Mesangial cell (primary cell): ENCODE data around the gene TECTB. TPM values are rescaled to one million over a fixed set of nuclear protein-coding genes. Genes with fewer than 3 reads are reported as not detected.

Source experiments
- total RNA-seq: library from RNA; depleted of rRNA; stranded (reverse); fragments of >200 nt; gene quantifications from 2 replicates; pipeline ENCODE4 v1.2.3, GENCODE V29; 2015

Gene TECTB
- not detected in 2 replicates for total RNA-seq

DNA sequence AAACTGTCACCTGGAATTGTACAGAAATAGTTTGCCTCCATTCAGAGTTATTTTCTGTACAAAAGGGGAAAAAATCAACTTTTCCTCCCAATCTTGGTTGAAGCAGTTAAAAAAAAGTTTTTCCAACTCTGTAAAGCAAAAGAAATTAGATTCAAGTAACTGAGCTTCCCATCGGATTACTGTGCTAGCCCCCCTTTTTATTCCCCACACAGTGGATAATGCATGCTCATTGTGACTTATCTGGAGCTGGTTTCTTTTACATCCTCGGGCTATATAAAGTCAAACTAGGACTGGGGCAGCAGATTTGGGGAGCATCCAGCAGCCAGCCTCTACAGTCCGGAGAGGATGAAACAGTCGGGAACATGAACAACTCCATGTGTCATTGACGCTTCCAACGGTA, at the start of gene TECTB:
Gene TECTB (plus strand): TSS at position 301 of the 400 bp plus-strand sequence. CDS start 335 bp downstream, outside the sequence.

Other genes starting within 250 kb of the TECTB start
- 4.6 and 5.1 TPM in 2 replicates for gene GPAM, start 99.6 kb upstream of the TECTB start, total RNA-seq
- gene ACSL5, start 90.7 kb downstream of the TECTB start, total RNA-seq, result 0.13 and 0.16 TPM in 2 replicates
- gene ZDHHC6, start 163.5 kb downstream of the TECTB start, total RNA-seq, result 6.1 and 15.2 TPM in 2 replicates
- gene VTI1A, start 163.8 kb downstream of the TECTB start, total RNA-seq, result 15.0 and 17.6 TPM in 2 replicates